Smooth muscle cell (in vitro differentiated cells): Measurements from ENCODE around the gene STK35. TPM values are rescaled to one million over a fixed set of nuclear protein-coding genes. Genes with fewer than 3 reads are reported as not detected.

Experiments
- DNase-seq: peaks from one replicate; lab custom pipeline; 2025; ENCODE audit not compliant: unreplicated experiment; lab: John Stamatoyannopoulos, UW
- H2AFZ ChIP-seq: fragments of 200-600 bp; sonication (generic); 2 replicates; pipeline ENCODE4 v1.6.0; 2016; ENCODE audit warnings: antibody characterized with exemption, low read depth, mild to moderate bottlenecking
- H3F3A ChIP-seq: fragments of 200-600 bp; sonication (generic); 2 replicates; pipeline ENCODE4 v1.6.0; 2017; ENCODE audit warnings: antibody characterized with exemption, low read depth
- H3K27ac ChIP-seq: fragments of 200-600 bp; sonication (generic); 2 replicates; pipeline ENCODE4 v1.5.1; 2016; ENCODE audit warnings: low read depth, mild to moderate bottlenecking
- H3K27me3 ChIP-seq: fragments of 200-600 bp; sonication (generic); 2 replicates; pipeline ENCODE4 v1.6.1; 2016; ENCODE audit warnings: low read depth, mild to moderate bottlenecking
- H3K36me3 ChIP-seq: fragments of 200-600 bp; sonication (generic); 2 replicates; pipeline ENCODE4 v1.5.1; 2016; ENCODE audit warnings: low read depth
- H3K4me1 ChIP-seq: fragments of 200-600 bp; sonication (generic); 2 replicates; pipeline ENCODE4 v1.5.1; 2016; ENCODE audit warnings: low read depth
- H3K4me2 ChIP-seq: fragments of 200-600 bp; sonication (generic); 2 replicates; pipeline ENCODE4 v1.6.0; 2016; ENCODE audit warnings: mild to moderate bottlenecking
- H3K4me3 ChIP-seq: fragments of 200-600 bp; sonication (generic); 2 replicates; pipeline ENCODE4 v1.5.1; 2016; ENCODE audit warnings: mild to moderate bottlenecking
- H3K79me2 ChIP-seq: fragments of 200-600 bp; sonication (generic); 2 replicates; pipeline ENCODE4 v1.6.0; 2016; ENCODE audit warnings: low read depth, mild to moderate bottlenecking
- H3K9ac ChIP-seq: fragments of 200-600 bp; sonication (generic); 2 replicates; pipeline ENCODE4 v1.6.0; 2016; ENCODE audit warnings: low read depth
- H3K9me3 ChIP-seq: fragments of 200-600 bp; sonication (generic); replicated peaks from 2 replicates; pipeline ENCODE4 v1.5.1; 2016; ENCODE audit warnings: low read depth
- H4K20me1 ChIP-seq: fragments of 200-600 bp; sonication (generic); 2 replicates; pipeline ENCODE4 v1.6.0; 2016; ENCODE audit warnings: low read depth
- WGBS: methylation state at CpG from one replicate; pipeline ENCODE4 v1.1.7; 2016; ENCODE audit warnings: low lambda C conversion rate; 5-methylcytosine and 5-hydroxymethylcytosine counted together
- polyA plus RNA-seq: library from polyadenylated mRNA; unstranded; fragments of >200 nt; fragmentation: Nextera tagmentation; extraction: Ambion mirVana; gene quantifications from 2 replicates; pipeline ENCODE4 v1.2.1, GENCODE V29; 2016
- total RNA-seq: library from RNA; depleted of rRNA; stranded (reverse); fragments of >200 nt; gene quantifications from 2 replicates; pipeline ENCODE4 v1.2.3, GENCODE V29; 2014
- TF ChIP-seq, protein P1 (sequence below): fragments of 200-600 bp; sonication (generic); IDR thresholded peaks from 2 replicates; pipeline ENCODE4 v1.5.1; 2017; ENCODE audit warnings: borderline replicate concordance, mild to moderate bottlenecking, antibody characterized with exemption; ENCODE audit not compliant: insufficient read depth, poor library complexity, severe bottlenecking

STK35 gene
- total and polyA plus RNA-seq, 2 experiments from 2014 or later: 9.6 to 14.6 TPM

GRCh38 chr20:2156666-2157624 lies 55.3 kb downstream of the STK35 start:
- Histone ChIP-seq H2AFZ (no peak overlapping the region), H3F3A (no peaks in the 10 kb centered on the region), H3K27me3 (no peaks in the 10 kb centered on the region), H3K4me1 (no peaks in the 10 kb centered on the region), H3K4me2 (no peak overlapping the region), H3K36me3 (no peaks in the 10 kb centered on the region), H3K4me3 (no peak overlapping the region), H3K9me3 (no peaks in the 10 kb centered on the region), H3K9ac (no peak overlapping the region), H3K27ac (no peak overlapping the region), H4K20me1 (no peaks in the 10 kb centered on the region), H3K79me2 (no peaks in the 10 kb centered on the region)
- no peak for DNase-seq
- 85% methylated on average over 11 of the region's 11 CpGs for WGBS
- TF ChIP-seq, protein P1, sequence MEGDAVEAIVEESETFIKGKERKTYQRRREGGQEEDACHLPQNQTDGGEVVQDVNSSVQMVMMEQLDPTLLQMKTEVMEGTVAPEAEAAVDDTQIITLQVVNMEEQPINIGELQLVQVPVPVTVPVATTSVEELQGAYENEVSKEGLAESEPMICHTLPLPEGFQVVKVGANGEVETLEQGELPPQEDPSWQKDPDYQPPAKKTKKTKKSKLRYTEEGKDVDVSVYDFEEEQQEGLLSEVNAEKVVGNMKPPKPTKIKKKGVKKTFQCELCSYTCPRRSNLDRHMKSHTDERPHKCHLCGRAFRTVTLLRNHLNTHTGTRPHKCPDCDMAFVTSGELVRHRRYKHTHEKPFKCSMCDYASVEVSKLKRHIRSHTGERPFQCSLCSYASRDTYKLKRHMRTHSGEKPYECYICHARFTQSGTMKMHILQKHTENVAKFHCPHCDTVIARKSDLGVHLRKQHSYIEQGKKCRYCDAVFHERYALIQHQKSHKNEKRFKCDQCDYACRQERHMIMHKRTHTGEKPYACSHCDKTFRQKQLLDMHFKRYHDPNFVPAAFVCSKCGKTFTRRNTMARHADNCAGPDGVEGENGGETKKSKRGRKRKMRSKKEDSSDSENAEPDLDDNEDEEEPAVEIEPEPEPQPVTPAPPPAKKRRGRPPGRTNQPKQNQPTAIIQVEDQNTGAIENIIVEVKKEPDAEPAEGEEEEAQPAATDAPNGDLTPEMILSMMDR: no peak

- Histone ChIP-seq H3K27ac (no peak overlapping the region), H3K79me2 (no peaks in the 10 kb centered on the region), H3K9me3 (no peaks in the 10 kb centered on the region), H3K4me3 (no peak overlapping the region), H3K9ac (no peak overlapping the region), H2AFZ (no peak overlapping the region), H3K36me3 (no peaks in the 10 kb centered on the region), H3K4me2 (no peak overlapping the region), H3K4me1 (no peaks in the 10 kb centered on the region), H3K27me3 (no peaks in the 10 kb centered on the region), H3F3A (no peaks in the 10 kb centered on the region), H4K20me1 (no peaks in the 10 kb centered on the region)
- WGBS: 91% methylated on average over 12 of the region's 12 CpGs
- no peak for DNase-seq
- TF ChIP-seq, protein P1: no peak
Measured at GRCh38 chr20:2162125-2162822, 60.6 kb downstream of the STK35 start.

DNA sequence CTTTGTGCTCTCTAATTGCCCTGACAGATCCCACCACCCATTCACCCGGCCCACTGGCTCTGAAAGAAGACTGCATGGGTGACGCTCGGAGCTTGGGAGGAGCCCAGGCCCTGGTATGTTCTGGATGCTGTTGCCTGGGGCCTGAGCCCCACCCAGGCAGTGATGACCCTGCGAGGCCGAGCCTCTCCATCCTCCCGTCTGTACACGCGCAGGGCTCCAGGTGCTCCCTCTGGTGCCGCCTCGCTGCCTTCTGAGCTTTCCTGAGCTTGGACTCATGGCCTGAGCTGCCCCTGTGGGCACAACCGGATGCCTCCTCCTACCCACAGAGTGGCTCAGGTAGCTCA lies 61.2 kb downstream of the STK35 start:
- no peaks in the 10 kb centered on the region for H3K27me3 ChIP-seq
- no peak overlapping the region for H2AFZ ChIP-seq
- H3K4me1 ChIP-seq: no peaks in the 10 kb centered on the region
- WGBS: 91% methylated on average over 11 of the region's 11 CpGs
- no peak for DNase-seq
- H3K36me3 ChIP-seq: no peaks in the 10 kb centered on the region
- TF ChIP-seq, protein P1: no peak
- H3K9me3 ChIP-seq: no peaks in the 10 kb centered on the region
- H3K79me2 ChIP-seq: no peaks in the 10 kb centered on the region
- H3F3A ChIP-seq: no peaks in the 10 kb centered on the region
- H3K27ac ChIP-seq: no peak overlapping the region
- no peak overlapping the region for H3K9ac ChIP-seq
- no peaks in the 10 kb centered on the region for H4K20me1 ChIP-seq
- no peak overlapping the region for H3K4me2 ChIP-seq
- H3K4me3 ChIP-seq: no peak overlapping the region
